Measurements from ENCODE around the gene HELZ2. TPM values are rescaled to one million over a fixed set of nuclear protein-coding genes. Genes with fewer than 3 reads are reported as not detected.

Gene HELZ2
- total and polyA plus RNA-seq, 2 donors: 13.9 to 14.8 TPM

GRCh38 chr20:63525185-63525584 is 48.9 kb downstream of the HELZ2 start:
- Histone ChIP-seq H3K27ac (ENCODE audit: low read depth in 1 of 2, low read length in 1 of 2) (no peak overlapping the region), H3K27me3 (ENCODE audit: control insufficient read depth in 2 of 2, insufficient read depth in 1 of 2, low read length in 1 of 2) (peaks cover 0 to 14% of the 10 kb centered on the region in 2 donors), H3K4me3 (ENCODE audit: low read length in 2 of 2) (no peak overlapping the region), H3K36me3 (ENCODE audit: control insufficient read depth in 2 of 2, insufficient read depth in 2 of 2, low read length in 1 of 2) (peaks cover 3 to 14% of the 10 kb centered on the region in 2 donors), H3K4me1 (ENCODE audit: control insufficient read depth in 2 of 2, insufficient read depth in 2 of 2, low read length in 2 of 2) (peaks cover 9 to 13% of the 10 kb centered on the region in 2 donors), H3K9me3 (ENCODE audit: control insufficient read depth in 2 of 2, insufficient read depth in 1 of 2, low read length in 1 of 2) (peaks cover 2 to 17% of the 10 kb centered on the region in 2 donors)
- 90% methylated on average over 3 of the region's 3 CpGs for WGBS
- no peak for DNase-seq (ENCODE audit: low read depth in 6 of 9, low spot score in 9 of 9)

Other genes starting within 250 kb of the HELZ2 start
- gene CHRNA4, start 212.9 kb downstream of the HELZ2 start, total RNA-seq: under 0.01 TPM
- gene CHRNA4, start 212.9 kb downstream of the HELZ2 start, polyA plus RNA-seq: 0.14 TPM
- 0.38 TPM for gene KCNQ2, start 101.6 kb downstream of the HELZ2 start, total RNA-seq
- gene KCNQ2, start 101.6 kb downstream of the HELZ2 start, polyA plus RNA-seq: 0.48 TPM
- gene EEF1A2, start 75.2 kb downstream of the HELZ2 start, total RNA-seq: 0.19 TPM
- gene EEF1A2, start 75.2 kb downstream of the HELZ2 start, polyA plus RNA-seq: 2.2 TPM
- 18.0 TPM for gene PPDPF, start 53.5 kb downstream of the HELZ2 start, total RNA-seq
- gene PPDPF, start 53.5 kb downstream of the HELZ2 start, polyA plus RNA-seq: 229 TPM
- 0.19 TPM for gene PTK6, start 36.9 kb downstream of the HELZ2 start, total RNA-seq
- 2.7 TPM for gene PTK6, start 36.9 kb downstream of the HELZ2 start, polyA plus RNA-seq
- 0.05 TPM for gene SRMS, start 26.5 kb downstream of the HELZ2 start, total RNA-seq
- 0.05 TPM for gene SRMS, start 26.5 kb downstream of the HELZ2 start, polyA plus RNA-seq
- gene FNDC11, start 20.1 kb downstream of the HELZ2 start, total RNA-seq: 1.1 TPM
- gene FNDC11, start 20.1 kb downstream of the HELZ2 start, polyA plus RNA-seq: 1.2 TPM
- gene GMEB2, start 52.9 kb upstream of the HELZ2 start, total RNA-seq: 9.3 TPM
- gene GMEB2, start 52.9 kb upstream of the HELZ2 start, polyA plus RNA-seq: 16.3 TPM
- gene STMN3, start 79.2 kb upstream of the HELZ2 start, total RNA-seq: 71.5 TPM
- gene STMN3, start 79.2 kb upstream of the HELZ2 start, polyA plus RNA-seq: 77.9 TPM
- 8.1 TPM for gene RTEL1, start 84.1 kb upstream of the HELZ2 start, total RNA-seq
- gene RTEL1, start 84.1 kb upstream of the HELZ2 start, polyA plus RNA-seq: 18.8 TPM
- 13.5 TPM for gene TNFRSF6B, start 122.4 kb upstream of the HELZ2 start, total RNA-seq
- gene TNFRSF6B, start 122.4 kb upstream of the HELZ2 start, polyA plus RNA-seq: 34.7 TPM
- gene ARFRP1, start 133.7 kb upstream of the HELZ2 start, total RNA-seq: 39.2 TPM
- 94.0 TPM for gene ARFRP1, start 133.7 kb upstream of the HELZ2 start, polyA plus RNA-seq
- gene ZGPAT, start 133.8 kb upstream of the HELZ2 start, total RNA-seq: 16.5 TPM
- 66.6 TPM for gene ZGPAT, start 133.8 kb upstream of the HELZ2 start, polyA plus RNA-seq
- 80.5 TPM for gene LIME1, start 162.4 kb upstream of the HELZ2 start, total RNA-seq
- gene LIME1, start 162.4 kb upstream of the HELZ2 start, polyA plus RNA-seq: 181 TPM
- 33.4 TPM for gene SLC2A4RG, start 165.5 kb upstream of the HELZ2 start, total RNA-seq
- 66.1 TPM for gene SLC2A4RG, start 165.5 kb upstream of the HELZ2 start, polyA plus RNA-seq